ENCODE data around the gene CCDC106.

The CCDC106 gene

DNA sequence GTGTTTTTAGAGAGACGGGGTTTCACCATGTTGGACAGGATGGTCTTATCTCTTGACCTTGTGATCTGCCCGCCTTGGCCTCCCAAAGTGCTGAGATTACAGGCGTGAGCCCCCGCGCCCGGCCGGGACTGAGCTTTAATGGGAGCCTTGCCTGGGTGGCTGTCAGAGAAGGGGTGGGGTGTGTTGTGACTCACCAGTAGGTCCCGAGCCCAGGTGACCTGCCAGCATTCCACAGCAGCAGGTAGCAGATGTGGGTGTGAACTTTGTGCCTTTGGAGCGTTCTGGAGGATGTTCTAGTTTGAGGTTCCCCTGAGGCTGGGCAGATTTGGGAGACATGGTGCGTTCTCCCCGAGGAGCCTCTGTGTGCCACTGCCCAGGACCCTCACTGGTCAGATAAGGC is 19.9 kb downstream of the CCDC106 start:
- Histone ChIP-seq H3K4me1 (ENCODE audit: insufficient read depth, low read length) (no peaks in the 10 kb centered on the region), H3K4me3 (ENCODE audit: low read length) (no peak overlapping the region), H3K36me3 (ENCODE audit: insufficient read depth, low read depth, low read length) (peaks cover 90% of the 10 kb centered on the region), H3K27ac (ENCODE audit: low read length) (no peak overlapping the region), H3K9me3 (ENCODE audit: insufficient read depth, low read depth, low read length) (no peaks in the 10 kb centered on the region), H3K9ac (ENCODE audit: low read depth, low read length) (no peak overlapping the region), H3K27me3 (ENCODE audit: insufficient read depth, low read length) (no peaks in the 10 kb centered on the region)

DNA sequence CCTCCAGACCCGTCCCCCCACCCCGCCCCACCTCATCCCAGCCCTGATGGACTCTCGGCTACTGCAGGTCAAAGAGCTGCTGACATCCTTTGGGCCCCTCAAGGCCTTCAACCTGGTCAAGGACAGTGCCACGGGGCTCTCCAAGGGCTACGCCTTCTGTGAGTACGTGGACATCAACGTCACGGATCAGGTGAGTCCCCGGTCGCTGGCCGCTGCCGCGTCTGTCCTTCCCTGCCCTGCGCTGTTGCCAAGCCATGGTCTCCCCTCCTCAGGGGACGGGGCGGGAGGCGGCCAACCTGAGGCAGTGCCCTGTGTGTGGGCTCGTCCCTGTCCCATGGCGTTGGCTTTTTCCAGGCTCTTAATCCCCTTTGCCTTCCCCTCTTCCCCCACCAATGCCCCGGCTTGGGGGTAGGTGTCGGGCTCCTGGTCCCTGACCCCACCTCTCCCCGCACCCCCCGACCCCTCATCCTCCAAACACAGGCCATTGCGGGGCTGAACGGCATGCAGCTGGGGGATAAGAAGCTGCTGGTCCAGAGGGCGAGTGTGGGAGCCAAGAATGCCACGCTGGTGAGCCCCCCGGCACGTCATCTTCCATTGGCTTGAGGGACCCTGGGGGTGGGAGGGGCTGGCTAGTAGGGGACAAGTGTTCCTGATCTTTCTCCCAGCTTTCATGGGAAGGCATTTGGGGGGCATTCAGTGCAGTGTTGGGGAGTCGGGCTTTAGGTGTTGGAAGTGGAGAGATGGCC is 20.8 kb downstream of the CCDC106 start:
- no peak overlapping the region for H3K27ac ChIP-seq (ENCODE audit: low read length)
- no peak overlapping the region for H3K9ac ChIP-seq (ENCODE audit: low read depth, low read length)
- peaks cover 6% of the 10 kb centered on the region; the same call in 1 of the 2 replicates for H3K4me1 ChIP-seq (ENCODE audit: insufficient read depth, low read length)
- peaks cover 90% of the 10 kb centered on the region for H3K36me3 ChIP-seq (ENCODE audit: insufficient read depth, low read depth, low read length)
- H3K27me3 ChIP-seq (ENCODE audit: insufficient read depth, low read length), result no peaks in the 10 kb centered on the region
- H3K4me3 ChIP-seq (ENCODE audit: low read length), result no peak overlapping the region
- no peaks in the 10 kb centered on the region for H3K9me3 ChIP-seq (ENCODE audit: insufficient read depth, low read depth, low read length)

DNA sequence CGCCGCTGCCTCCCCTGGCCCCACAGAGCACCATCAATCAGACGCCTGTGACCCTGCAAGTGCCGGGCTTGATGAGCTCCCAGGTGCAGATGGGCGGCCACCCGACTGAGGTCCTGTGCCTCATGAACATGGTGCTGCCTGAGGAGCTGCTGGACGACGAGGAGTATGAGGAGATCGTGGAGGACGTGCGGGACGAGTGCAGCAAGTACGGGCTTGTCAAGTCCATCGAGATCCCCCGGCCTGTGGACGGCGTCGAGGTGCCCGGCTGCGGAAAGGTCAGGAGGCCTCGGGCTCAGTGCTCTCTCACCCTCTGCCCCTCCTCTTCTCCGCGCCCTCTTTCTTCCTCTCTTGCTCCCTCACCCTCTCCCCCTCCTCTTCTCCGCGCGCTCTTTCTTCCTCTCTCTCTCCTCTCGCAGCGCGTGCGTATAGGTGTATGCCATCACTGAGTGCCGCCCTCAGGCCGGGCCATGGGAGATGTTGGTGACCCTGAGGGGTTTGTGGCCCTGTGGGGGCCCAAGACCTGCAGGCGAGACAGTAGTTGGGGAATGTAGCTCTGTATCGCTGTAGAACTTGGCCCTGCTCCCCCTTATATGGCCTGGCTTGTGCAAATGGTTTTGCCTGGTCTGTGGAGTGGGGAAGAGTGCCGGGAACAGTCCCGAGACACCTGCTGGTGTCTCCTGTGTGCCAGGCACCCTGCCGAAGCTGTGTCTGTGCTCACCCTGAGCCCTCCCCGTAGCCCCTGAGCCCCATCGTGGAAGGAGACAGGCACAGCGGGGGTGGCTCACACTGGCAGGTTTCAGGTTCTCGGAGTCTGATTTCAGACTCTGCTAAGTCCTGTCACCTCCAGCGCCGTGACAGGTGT is 21.6 kb downstream of the CCDC106 start:
- Histone ChIP-seq H3K4me3 (ENCODE audit: low read length) (no peak overlapping the region), H3K36me3 (ENCODE audit: insufficient read depth, low read depth, low read length) (peaks cover 82% of the 10 kb centered on the region), H3K9ac (ENCODE audit: low read depth, low read length) (no peak overlapping the region), H3K4me1 (ENCODE audit: insufficient read depth, low read length) (peaks cover 6% of the 10 kb centered on the region; the same call in 1 of the 2 replicates), H3K9me3 (ENCODE audit: insufficient read depth, low read depth, low read length) (no peaks in the 10 kb centered on the region), H3K27me3 (ENCODE audit: insufficient read depth, low read length) (no peaks in the 10 kb centered on the region), H3K27ac (ENCODE audit: low read length) (no peak overlapping the region)

DNA sequence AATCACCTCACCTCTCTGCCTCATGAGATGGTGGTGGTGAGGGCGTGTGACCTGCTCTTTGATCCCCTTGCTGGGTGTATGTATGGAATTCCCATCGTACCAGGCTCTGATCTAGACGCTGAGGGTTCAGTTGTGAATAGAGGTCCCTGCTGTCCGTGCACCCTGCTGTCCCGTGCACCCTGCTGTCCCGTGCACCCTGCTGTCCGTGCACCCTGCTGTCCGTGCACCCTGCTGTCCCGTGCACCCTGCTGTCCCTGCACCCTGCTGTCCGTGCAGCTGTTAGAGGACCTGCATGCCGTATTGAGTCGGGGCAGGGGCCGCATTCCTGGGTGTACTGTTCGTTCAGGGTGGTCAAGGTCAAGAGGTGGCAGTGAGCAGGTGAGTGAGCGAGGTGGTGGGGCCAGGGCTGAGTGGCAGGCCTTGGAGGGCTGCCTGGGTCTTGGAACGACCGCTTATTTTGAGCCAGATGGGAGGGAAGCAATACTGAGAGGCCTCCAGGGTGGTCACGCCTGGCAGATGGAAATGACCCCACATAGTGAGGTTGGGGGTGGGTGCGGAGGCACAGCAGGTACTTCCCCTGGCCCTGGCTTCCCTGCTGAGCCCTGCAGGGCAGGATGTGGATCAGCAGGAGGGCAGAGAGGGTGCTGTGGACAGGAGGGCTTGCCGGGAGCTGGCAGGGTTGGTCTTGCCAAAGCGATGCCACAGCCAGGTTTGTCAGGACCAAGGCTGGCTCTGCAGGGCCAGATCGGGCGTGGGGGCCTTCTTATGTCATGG is 22.5 kb downstream of the CCDC106 start:
- H3K4me3 ChIP-seq (ENCODE audit: low read length), result no peak overlapping the region
- H3K4me1 ChIP-seq (ENCODE audit: insufficient read depth, low read length), result peaks cover 6% of the 10 kb centered on the region; the same call in 1 of the 2 replicates
- no peak overlapping the region for H3K27ac ChIP-seq (ENCODE audit: low read length)
- no peaks in the 10 kb centered on the region for H3K27me3 ChIP-seq (ENCODE audit: insufficient read depth, low read length)
- peaks cover 74% of the 10 kb centered on the region for H3K36me3 ChIP-seq (ENCODE audit: insufficient read depth, low read depth, low read length)
- H3K9me3 ChIP-seq (ENCODE audit: insufficient read depth, low read depth, low read length), result no peaks in the 10 kb centered on the region
- no peak overlapping the region for H3K9ac ChIP-seq (ENCODE audit: low read depth, low read length)

- Histone ChIP-seq H3K4me1 (ENCODE audit: insufficient read depth, low read length) (peaks cover 9% of the 10 kb centered on the region; the same call in 1 of the 2 replicates), H3K9ac (ENCODE audit: low read depth, low read length) (no peak overlapping the region), H3K27ac (ENCODE audit: low read length) (no peak overlapping the region), H3K9me3 (ENCODE audit: insufficient read depth, low read depth, low read length) (no peaks in the 10 kb centered on the region), H3K4me3 (ENCODE audit: low read length) (no peak overlapping the region), H3K27me3 (ENCODE audit: insufficient read depth, low read length) (no peaks in the 10 kb centered on the region), H3K36me3 (ENCODE audit: insufficient read depth, low read depth, low read length) (peaks cover 68% of the 10 kb centered on the region)
Observed at GRCh38 chr19:55671054-55671378, 23.0 kb downstream of the CCDC106 start.

DNA sequence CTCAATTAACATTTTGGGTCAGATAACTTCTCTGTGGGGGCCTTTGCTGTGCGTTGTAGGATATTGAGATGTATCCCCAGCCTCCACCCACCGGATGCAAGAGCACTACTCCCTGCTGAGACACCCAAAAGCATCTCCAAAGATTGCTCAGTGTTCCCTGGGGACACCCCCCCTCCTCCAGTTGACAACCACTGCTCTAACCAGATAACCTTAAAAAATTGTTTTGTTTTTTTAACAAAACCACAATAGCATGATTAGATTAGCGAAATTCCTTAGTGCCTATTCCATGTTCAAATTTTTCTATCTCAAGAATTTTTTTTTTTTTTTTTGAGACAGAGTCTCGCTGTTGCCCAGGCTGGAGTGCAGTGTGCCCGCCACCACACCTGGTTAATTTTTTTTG is 24.4 kb downstream of the CCDC106 start:
- Histone ChIP-seq H3K4me3 (ENCODE audit: low read length) (no peak overlapping the region), H3K9me3 (ENCODE audit: insufficient read depth, low read depth, low read length) (no peaks in the 10 kb centered on the region), H3K36me3 (ENCODE audit: insufficient read depth, low read depth, low read length) (peaks cover 54% of the 10 kb centered on the region), H3K27ac (ENCODE audit: low read length) (no peak overlapping the region), H3K9ac (ENCODE audit: low read depth, low read length) (no peak overlapping the region), H3K27me3 (ENCODE audit: insufficient read depth, low read length) (no peaks in the 10 kb centered on the region), H3K4me1 (ENCODE audit: insufficient read depth, low read length) (peaks cover 10% of the 10 kb centered on the region; the same call in 1 of the 2 replicates)

- Histone ChIP-seq H3K36me3 (ENCODE audit: insufficient read depth, low read depth, low read length) (peaks cover 50% of the 10 kb centered on the region), H3K9ac (ENCODE audit: low read depth, low read length) (no peak overlapping the region), H3K4me3 (ENCODE audit: low read length) (no peak overlapping the region), H3K27ac (ENCODE audit: low read length) (no peak overlapping the region), H3K27me3 (ENCODE audit: insufficient read depth, low read length) (no peaks in the 10 kb centered on the region), H3K4me1 (ENCODE audit: insufficient read depth, low read length) (peaks cover 10% of the 10 kb centered on the region; the same call in 1 of the 2 replicates), H3K9me3 (ENCODE audit: insufficient read depth, low read depth, low read length) (no peaks in the 10 kb centered on the region)
Observed at GRCh38 chr19:55673465-55673864, 25.5 kb downstream of the CCDC106 start.

DNA sequence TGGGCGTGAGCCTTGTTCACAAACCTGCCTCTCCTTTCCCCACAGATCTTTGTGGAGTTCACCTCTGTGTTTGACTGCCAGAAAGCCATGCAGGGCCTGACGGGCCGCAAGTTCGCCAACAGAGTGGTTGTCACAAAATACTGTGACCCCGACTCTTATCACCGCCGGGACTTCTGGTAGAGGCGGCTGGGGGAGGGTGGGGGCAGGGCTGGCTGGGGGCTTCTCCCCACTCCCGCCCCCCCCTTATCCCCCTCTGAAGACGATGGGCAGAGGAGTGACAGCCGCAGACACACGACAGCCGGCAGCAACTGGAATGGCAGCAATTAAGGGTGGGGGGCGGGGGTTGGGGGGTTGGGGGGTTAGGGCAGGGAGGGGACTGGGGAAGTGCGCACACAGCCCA is 25.9 kb downstream of the CCDC106 start:
- Histone ChIP-seq H3K4me3 (ENCODE audit: low read length) (no peak overlapping the region), H3K36me3 (ENCODE audit: insufficient read depth, low read depth, low read length) (peaks cover 50% of the 10 kb centered on the region), H3K9ac (ENCODE audit: low read depth, low read length) (no peak overlapping the region), H3K4me1 (ENCODE audit: insufficient read depth, low read length) (peaks cover 10% of the 10 kb centered on the region; the same call in 1 of the 2 replicates), H3K27me3 (ENCODE audit: insufficient read depth, low read length) (no peaks in the 10 kb centered on the region), H3K9me3 (ENCODE audit: insufficient read depth, low read depth, low read length) (no peaks in the 10 kb centered on the region), H3K27ac (ENCODE audit: low read length) (no peak overlapping the region)

- Histone ChIP-seq H3K4me3 (ENCODE audit: low read length) (peak overlapping the region; percentile 79), H3K4me1 (ENCODE audit: insufficient read depth, low read length) (peaks cover 10% of the 10 kb centered on the region; the same call in 1 of the 2 replicates), H3K9me3 (ENCODE audit: insufficient read depth, low read depth, low read length) (no peaks in the 10 kb centered on the region), H3K27ac (ENCODE audit: low read length) (peak overlapping the region; percentile 31), H3K36me3 (ENCODE audit: insufficient read depth, low read depth, low read length) (peaks cover 50% of the 10 kb centered on the region), H3K9ac (ENCODE audit: low read depth, low read length) (peak overlapping the region; percentile 79), H3K27me3 (ENCODE audit: insufficient read depth, low read length) (no peaks in the 10 kb centered on the region)
Observed at GRCh38 chr19:55674459-55674840, 26.4 kb downstream of the CCDC106 start.

DNA sequence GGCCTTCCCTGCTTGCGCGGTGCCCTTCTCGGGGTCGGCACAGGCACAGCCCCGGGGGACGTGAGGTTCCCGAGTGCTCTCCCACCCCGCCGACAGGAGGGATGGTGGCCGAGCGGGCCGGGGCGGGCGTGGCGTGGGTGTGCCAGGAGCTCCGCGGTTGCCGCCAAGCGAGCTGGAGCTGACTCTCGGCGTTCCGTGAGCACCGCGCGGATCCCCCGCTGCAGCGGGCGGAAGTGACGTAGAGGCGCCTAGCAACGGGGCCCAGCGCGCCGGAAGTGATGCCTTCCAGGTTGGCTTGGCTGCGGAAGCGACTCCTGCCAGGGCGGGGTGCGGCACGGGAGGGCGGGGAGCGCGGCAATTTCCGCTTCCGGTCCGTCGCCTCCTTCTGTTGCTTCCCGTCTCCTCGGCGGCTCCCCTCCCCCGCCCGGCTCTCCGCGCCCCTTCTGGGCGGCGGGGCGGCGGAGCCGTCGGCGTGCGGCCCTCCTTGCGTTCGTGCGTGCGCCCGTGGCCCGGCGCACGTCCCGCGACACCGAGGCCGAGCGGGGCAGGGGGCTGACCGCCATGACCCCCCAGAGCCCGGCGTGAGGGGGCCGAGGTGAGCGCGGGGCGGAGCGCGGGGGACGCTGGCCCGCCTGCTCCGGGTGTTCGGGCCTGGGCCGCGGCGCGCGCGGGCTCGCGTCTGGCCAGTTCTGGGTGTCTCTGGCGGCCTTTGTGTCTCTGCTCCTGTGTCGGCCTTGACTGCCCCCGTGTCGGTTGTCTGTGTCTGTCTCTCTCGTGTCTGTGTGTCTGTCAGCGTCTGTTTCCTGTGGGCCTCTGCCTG is 27.0 kb downstream of the CCDC106 start, which contains the start of gene EPN1:
Gene EPN1 (plus strand): TSS at position 386 of the 820 bp plus-strand sequence. CDS start 3,402 bp downstream, outside the sequence.
- Histone ChIP-seq H3K4me3 (ENCODE audit: low read length) (peak within 1 kb of the TSS; percentile 79), H3K9me3 (ENCODE audit: insufficient read depth, low read depth, low read length) (no peaks in the 10 kb centered on the region), H3K4me1 (ENCODE audit: insufficient read depth, low read length) (peaks cover 10% of the 10 kb centered on the region; the same call in 1 of the 2 replicates), H3K27ac (ENCODE audit: low read length) (peak within 1 kb of the TSS; percentile 31), H3K36me3 (ENCODE audit: insufficient read depth, low read depth, low read length) (peaks cover 49% of the 10 kb centered on the region), H3K27me3 (ENCODE audit: insufficient read depth, low read length) (no peaks in the 10 kb centered on the region), H3K9ac (ENCODE audit: low read depth, low read length) (peak within 1 kb of the TSS; percentile 83)
